ENCODE results near the gene HMBS.

DNA sequence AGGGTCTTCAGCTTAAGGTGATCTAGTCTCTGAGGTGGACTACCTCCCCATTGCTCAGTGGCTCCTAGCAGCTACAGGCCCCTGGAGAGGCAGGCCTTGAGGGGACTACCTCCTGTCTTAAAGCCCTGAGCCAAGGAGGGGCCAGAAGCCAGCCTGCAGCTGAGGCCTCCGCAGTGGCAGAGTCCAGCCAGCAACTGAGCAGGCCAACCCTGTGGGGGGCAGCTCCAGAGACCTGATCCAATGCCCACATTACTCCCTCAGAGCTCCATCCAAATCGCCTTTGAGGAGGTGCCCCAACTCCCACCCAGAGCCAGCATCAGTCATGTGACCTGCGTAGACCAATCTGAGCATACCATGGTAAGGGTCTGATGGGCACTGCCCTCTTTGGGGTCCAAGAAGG lies 25.2 kb downstream of the HMBS start:
- TF ChIP-seq EZH2 (IDR thresholded peaks at IDR 0.05; ENCODE audit: insufficient read depth, poor library complexity, severe bottlenecking): no peak
- TF ChIP-seq EZH2phosphoT487 (IDR thresholded peaks at IDR 0.05; ENCODE audit: insufficient read depth, low read depth): no peak

All from GM23248 (cell line).